Muscle of leg (tissue), 11 donors: Measurements from ENCODE around the gene LINGO1. TPM values are rescaled to one million over a fixed set of nuclear protein-coding genes. Genes with fewer than 3 reads are reported as not detected.

Source experiments
- DNase-seq: peaks from one replicate; pipeline ENCODE4 v3.0.0; 2013
- H3K27ac ChIP-seq: one replicate; pipeline ENCODE4 v1.5.1; 2013; ENCODE audit warnings: mild to moderate bottlenecking, low read length, control low read depth
- H3K27me3 ChIP-seq: one replicate; pipeline ENCODE4 v1.6.1; 2013; ENCODE audit warnings: low read length; ENCODE audit not compliant: control insufficient read depth, insufficient read depth
- H3K36me3 ChIP-seq: one replicate; pipeline ENCODE4 v1.6.1; 2013; ENCODE audit warnings: low read length; ENCODE audit not compliant: control insufficient read depth, insufficient read depth
- H3K4me1 ChIP-seq: one replicate; pipeline ENCODE4 v1.6.1; 2013; ENCODE audit warnings: low read length; ENCODE audit not compliant: control insufficient read depth, insufficient read depth
- H3K4me3 ChIP-seq: one replicate; pipeline ENCODE4 v1.5.1; 2013; ENCODE audit warnings: low read length, control low read depth
- H3K9me3 ChIP-seq: replicated peaks from 2 replicates; pipeline ENCODE4 v1.6.1; 2013; ENCODE audit warnings: low read depth, low read length; ENCODE audit not compliant: control insufficient read depth
- WGBS: methylation state at CpG from one replicate; pipeline ENCODE4 v1.1.5; 2013; ENCODE audit warnings: missing lambda C conversion rate; ENCODE audit not compliant: insufficient coverage; 5-methylcytosine and 5-hydroxymethylcytosine counted together
- polyA plus RNA-seq, 8 donors: library from polyadenylated mRNA; unstranded; fragments of 120-200 nt; gene quantifications; one replicate each; pipeline versions ENCODE4 v1.2.1 to v1.2.3, GENCODE V29; 2013; ENCODE audit warnings: inconsistent platforms in 1 of 8, low replicate concordance in 1 of 8; ENCODE audit not compliant: insufficient read length in 8 of 8, insufficient read depth in 1 of 8
- total RNA-seq: library from RNA; stranded (reverse); fragments of 120-200 nt; gene quantifications from one replicate; pipeline ENCODE4 v1.2.4, GENCODE V29; 2013

Gene LINGO1
- total and polyA plus RNA-seq, 9 donors, result 1.5 to 15.1 (median 10.1) TPM

DNA sequence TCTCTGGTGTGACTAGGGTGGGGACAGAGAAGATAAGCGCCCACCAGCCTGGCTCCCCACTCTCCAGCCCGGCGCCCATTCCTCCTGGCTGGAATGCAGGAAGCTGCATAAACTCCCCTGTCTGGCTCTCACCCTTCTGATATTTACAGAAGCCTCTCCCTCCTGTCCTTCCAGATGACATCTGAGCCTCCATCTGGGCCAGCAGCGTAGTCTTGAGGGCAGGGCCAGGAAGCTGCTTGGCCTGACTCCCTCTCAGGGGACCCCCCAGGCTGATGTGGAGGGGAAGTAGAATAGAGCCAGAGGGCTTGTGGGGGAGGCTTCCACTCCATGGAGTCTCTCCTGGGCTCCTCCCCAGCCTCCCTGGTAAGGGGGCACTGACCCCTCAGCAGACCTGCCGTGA lies 49.9 kb downstream of the LINGO1 start:
- Histone ChIP-seq H3K27me3 (no peaks in the 10 kb centered on the region), H3K4me3 (no peak overlapping the region), H3K27ac (no peak overlapping the region), H3K9me3 (no peaks in the 10 kb centered on the region), H3K36me3 (no peaks in the 10 kb centered on the region), H3K4me1 (peaks cover 39% of the 10 kb centered on the region)
- peak; percentile 51 for DNase-seq
- WGBS, result 38% methylated on average over 4 of the region's 5 CpGs

DNA sequence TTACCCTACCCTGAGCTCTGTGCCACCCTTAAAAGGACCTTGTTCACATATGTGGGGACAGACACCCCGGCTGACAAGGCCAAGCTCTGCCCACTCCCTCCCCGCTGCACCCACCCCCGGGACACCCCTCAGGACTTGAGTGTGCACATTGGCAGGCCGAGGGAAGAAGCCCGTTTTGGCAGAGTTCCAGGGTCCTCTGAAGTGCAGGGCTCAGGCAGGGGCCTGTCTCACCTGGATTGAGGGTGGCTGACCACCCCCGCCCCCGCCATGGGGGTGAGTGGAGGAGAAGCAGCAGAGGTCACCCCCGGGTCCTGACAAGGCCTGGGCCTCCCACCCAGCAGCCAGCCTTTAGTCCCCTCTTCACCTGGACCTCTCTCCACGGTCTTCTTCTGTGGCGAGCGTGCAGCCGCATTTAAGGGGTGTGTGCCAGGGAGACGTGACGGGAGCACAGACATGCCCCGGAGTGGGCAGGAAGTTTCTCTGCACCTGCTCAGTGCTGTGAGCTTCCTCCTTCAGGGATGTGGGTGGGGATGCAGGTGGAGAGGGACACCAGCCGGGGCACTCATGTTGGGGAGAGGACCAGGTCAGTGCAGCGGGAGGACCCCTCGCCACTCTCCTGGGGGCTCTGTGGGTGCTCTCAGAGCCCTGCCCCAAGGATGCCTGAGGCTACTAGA lies 50.7 kb downstream of the LINGO1 start:
- no peak overlapping the region for H3K4me3 ChIP-seq
- no peaks in the 10 kb centered on the region for H3K9me3 ChIP-seq
- peaks cover 46% of the 10 kb centered on the region for H3K4me1 ChIP-seq
- no peak for DNase-seq
- H3K27ac ChIP-seq, result no peak overlapping the region
- WGBS, result 63% methylated on average over 11 of the region's 18 CpGs
- no peaks in the 10 kb centered on the region for H3K36me3 ChIP-seq
- no peaks in the 10 kb centered on the region for H3K27me3 ChIP-seq

DNA sequence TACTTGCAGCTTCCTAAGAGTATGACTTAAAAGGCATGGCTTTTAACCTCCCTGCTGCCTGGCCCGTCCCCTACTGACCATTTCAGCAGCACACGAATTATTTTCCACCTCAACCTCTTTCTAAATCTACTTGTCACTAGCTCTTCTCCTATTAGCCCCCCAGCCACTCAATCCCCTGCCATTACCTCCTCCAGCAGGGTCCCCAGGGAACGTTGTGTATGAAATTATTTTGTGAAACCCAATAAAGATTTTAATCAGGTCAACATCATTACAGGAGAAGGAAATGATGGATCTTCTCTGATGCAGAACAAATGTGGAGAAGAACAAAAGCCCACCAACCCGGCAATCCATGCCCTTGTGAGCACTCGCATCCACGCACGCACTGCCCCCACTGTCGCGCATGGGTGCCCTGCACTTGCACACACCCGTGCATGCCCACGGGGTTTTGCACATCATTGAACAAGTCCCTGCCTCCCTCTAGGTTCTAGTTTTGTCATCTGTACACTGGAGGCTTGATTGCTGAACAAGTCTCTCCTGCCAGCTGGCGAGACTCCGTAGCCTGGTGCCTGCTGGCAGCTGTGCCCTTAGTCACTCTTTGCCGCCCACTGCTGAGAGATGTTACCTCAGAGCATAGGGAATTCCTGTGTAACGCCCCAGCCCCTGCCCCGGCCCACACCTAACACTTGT lies 51.6 kb downstream of the LINGO1 start:
- peak; percentile 54 for DNase-seq
- Histone ChIP-seq H3K27me3 (no peaks in the 10 kb centered on the region), H3K9me3 (no peaks in the 10 kb centered on the region), H3K36me3 (no peaks in the 10 kb centered on the region), H3K4me1 (peaks cover 52% of the 10 kb centered on the region), H3K4me3 (no peak overlapping the region), H3K27ac (no peak overlapping the region)
- 70% methylated on average over 13 of the region's 16 CpGs for WGBS

- DNase-seq, result no peak
- Histone ChIP-seq H3K4me1 (peaks cover 52% of the 10 kb centered on the region), H3K27ac (no peak overlapping the region), H3K4me3 (no peak overlapping the region), H3K36me3 (no peaks in the 10 kb centered on the region), H3K9me3 (no peaks in the 10 kb centered on the region), H3K27me3 (no peaks in the 10 kb centered on the region)
- WGBS, result 92% methylated on average over 13 of the region's 13 CpGs
These were observed 53.1 kb downstream of the LINGO1 start for GRCh38 chr15:77579498-77580188.

DNA sequence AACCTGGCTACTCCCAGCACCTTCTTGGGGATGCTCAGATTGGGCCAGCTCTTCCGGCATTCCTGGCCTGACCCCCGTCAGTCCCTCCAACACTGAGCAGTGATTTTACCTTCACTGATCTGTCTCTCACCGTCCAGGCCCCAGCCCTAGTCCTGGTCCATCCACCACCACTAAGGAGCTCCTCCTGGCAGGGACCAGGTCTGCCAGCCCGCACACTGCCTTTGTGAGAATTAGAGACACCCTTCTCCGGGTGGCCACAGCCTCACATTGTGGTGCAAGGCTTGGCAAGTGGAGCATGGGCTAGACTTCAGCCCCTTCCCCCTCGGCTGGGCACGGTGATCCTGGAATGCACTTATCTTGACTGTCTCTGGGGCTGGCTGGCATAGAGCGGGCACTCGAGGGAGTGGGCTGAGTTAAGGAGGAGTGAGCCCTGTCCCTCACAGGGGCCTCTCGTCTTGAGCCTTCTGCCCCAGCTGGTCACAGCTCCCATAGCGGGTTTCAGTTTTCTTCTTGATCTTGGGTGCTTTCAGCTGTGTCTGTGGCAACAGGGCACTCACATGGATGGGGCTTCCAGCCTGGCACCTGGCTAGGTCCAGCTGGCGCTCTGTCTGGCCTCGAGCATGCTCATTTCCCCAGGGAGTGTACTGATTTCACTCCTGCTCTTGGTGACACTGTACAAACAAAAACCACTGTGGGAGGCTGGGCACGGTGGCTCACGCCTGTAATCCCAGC lies 53.9 kb downstream of the LINGO1 start:
- Histone ChIP-seq H3K9me3 (no peaks in the 10 kb centered on the region), H3K27me3 (no peaks in the 10 kb centered on the region), H3K4me1 (peaks cover 52% of the 10 kb centered on the region), H3K4me3 (no peak overlapping the region), H3K36me3 (no peaks in the 10 kb centered on the region), H3K27ac (no peak overlapping the region)
- 75% methylated on average over 12 of the region's 15 CpGs for WGBS
- DNase-seq, result no peak

DNA sequence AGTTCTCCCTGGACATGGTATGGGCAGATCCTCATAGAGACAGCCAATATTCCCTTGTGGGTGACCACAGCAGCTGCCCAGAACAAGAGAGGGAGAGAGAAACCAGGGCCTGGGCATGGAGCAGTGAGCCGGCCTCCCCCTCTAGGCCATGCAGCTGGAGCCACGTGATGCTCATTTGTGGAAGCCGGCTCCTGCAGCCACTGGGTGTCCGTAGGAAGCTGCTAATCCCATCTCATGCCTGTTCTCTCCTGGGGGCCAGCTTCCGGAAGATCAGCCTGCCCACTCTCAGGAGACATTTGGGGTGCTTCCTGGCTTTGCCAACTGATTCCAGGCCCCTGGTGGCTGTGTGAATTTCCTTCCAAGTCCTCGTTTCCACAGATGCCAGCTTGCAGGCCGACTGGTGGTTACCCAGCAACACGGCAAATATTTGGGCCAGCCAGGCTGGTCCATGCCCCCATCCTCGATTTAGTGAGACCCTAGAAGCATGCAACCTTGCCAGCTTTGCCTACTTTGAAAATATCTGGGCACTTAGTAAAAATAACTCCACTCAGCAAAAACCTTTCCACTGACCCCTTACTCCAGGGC lies 55.3 kb downstream of the LINGO1 start:
- Histone ChIP-seq H3K36me3 (no peaks in the 10 kb centered on the region), H3K9me3 (no peaks in the 10 kb centered on the region), H3K4me1 (peaks cover 44% of the 10 kb centered on the region), H3K4me3 (no peak overlapping the region), H3K27me3 (no peaks in the 10 kb centered on the region), H3K27ac (peak overlapping the region; percentile 13)
- peak; percentile 47 for DNase-seq
- 28% methylated on average over 9 of the region's 9 CpGs for WGBS

- no peaks in the 10 kb centered on the region for H3K9me3 ChIP-seq
- H3K27me3 ChIP-seq, result no peaks in the 10 kb centered on the region
- no peak overlapping the region for H3K4me3 ChIP-seq
- no peaks in the 10 kb centered on the region for H3K36me3 ChIP-seq
- WGBS, result no CpG with 5 or more reads among the region's 1 CpG
- no peak overlapping the region for H3K27ac ChIP-seq
- DNase-seq, result no peak
- peaks cover 39% of the 10 kb centered on the region for H3K4me1 ChIP-seq
These were observed 56.2 kb downstream of the LINGO1 start for GRCh38 chr15:77576538-77576937.

DNA sequence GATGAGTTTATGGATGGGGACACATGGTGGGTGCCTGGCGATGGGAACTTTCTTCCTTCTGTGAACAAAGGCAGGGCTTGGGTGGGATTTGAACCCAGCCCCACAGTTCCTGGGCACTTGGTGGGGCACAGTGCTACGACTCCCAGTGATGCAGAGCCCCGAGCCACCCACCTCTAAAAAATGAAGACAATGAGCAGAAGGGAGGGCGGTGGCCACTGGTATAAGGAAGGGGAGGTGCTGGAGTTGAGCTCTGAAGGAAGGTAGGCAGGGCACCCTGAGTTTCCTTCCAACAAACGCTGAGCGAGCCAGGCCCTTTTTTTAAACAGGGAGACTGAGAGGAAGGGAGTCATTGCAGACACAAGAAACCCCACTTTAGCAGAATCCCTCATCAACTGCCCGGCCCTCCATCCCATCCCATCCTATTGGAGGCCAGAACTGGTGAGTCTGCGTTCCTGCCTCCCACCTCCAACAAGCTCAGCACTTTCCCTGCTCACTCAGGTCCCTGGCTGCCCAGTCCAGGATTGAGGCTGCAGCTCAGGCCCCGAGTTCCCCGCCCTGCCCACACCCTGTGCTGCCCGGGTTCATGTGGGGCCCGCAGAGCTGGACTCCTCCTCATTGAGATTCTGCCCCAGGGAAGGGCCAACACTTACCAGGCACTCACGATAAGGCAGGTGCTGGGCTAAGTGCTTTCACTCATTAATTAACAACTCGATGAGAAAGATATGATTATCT lies 57.3 kb downstream of the LINGO1 start:
- H3K9me3 ChIP-seq, result no peaks in the 10 kb centered on the region
- H3K27me3 ChIP-seq, result no peaks in the 10 kb centered on the region
- H3K4me3 ChIP-seq, result no peak overlapping the region
- no peak for DNase-seq
- whole genome bisulfite sequencing, result 81% methylated on average over 8 of the region's 14 CpGs
- peaks cover 31% of the 10 kb centered on the region for H3K4me1 ChIP-seq
- no peak overlapping the region for H3K27ac ChIP-seq
- no peaks in the 10 kb centered on the region for H3K36me3 ChIP-seq

GRCh38 chr15:77574521-77575202 lies 58.0 kb downstream of the LINGO1 start:
- no peaks in the 10 kb centered on the region for H3K27me3 ChIP-seq
- no peaks in the 10 kb centered on the region for H3K36me3 ChIP-seq
- 75% methylated on average over 4 of the region's 6 CpGs for WGBS

More at GRCh38 chr15:77574521-77575202, 58.0 kb downstream of the LINGO1 start:
- H3K4me3 ChIP-seq, result no peak overlapping the region
- H3K9me3 ChIP-seq, result no peaks in the 10 kb centered on the region
- H3K4me1 ChIP-seq, result peaks cover 36% of the 10 kb centered on the region
- DNase-seq, result no peak
- H3K27ac ChIP-seq, result no peak overlapping the region
